ENCODE results near the gene FAM110A. TPM values are rescaled to one million over a fixed set of nuclear protein-coding genes. Genes with fewer than 3 reads are reported as not detected.
"Not testable (repeated sequence)": the region's sequence is repeated elsewhere in the genome, so short reads cannot be mapped to it uniquely, and the experiment has no call there.

Gene FAM110A
- total RNA-seq, 1 donor from 2014 or later: 0.96 TPM

DNA sequence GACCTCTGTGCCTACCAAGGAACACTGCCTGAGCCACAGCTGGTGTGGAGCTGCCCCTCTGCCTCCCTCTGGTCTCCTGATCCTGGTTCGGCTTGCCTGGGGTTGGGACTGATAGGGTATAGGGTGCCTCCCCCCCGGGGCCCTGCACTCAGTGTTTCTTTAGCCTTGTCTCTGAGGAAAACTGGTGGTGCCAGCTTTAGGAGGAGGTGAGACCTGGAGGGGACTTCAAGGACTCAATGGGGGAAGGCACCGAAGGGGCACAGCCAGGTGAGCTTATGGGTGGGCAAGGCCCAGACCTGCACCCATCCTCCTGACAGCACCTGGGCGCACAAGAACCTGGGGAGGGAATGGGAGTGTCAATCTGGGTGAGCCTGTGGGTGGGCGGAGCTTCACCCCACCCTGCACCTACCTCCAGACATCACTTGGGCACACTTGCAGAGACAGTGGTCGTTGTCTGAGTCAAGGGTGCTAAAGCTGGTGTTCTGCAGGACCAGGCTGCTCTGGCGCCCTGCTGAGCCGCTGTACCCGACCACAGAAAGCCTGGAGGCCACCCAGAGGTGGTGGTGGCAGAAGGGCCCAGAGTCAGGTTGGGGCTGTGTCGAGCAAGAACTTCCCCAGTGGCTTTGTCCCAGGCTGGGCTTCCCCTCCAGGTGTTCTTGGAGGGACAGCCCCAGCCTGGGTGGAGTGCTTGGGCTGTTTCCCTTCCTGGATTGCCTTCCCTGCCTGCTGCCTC lies 40.5 kb downstream of the FAM110A start:
- no peak for DNase-seq (ENCODE audit: low spot score)

DNA sequence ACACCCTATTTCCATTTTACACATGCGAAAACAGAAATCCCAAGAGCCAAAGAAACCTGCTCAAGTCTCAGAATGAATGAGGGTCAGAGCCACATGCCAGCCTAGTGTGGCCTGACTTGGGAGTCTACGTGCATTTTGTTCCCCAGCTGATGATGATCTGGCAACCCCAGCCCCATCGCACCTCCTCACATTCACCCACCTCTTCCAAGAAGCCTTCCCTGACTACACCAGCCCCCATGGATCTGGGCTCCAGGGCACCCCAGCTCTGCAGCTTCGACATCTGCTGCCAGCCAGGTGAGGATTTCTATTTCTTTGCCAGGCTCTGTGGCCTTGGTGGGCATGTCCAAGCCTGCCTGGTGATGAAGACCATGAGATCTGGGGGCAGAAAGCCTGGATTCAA lies 41.6 kb downstream of the FAM110A start:
- no peak for DNase-seq (ENCODE audit: low spot score)

DNA sequence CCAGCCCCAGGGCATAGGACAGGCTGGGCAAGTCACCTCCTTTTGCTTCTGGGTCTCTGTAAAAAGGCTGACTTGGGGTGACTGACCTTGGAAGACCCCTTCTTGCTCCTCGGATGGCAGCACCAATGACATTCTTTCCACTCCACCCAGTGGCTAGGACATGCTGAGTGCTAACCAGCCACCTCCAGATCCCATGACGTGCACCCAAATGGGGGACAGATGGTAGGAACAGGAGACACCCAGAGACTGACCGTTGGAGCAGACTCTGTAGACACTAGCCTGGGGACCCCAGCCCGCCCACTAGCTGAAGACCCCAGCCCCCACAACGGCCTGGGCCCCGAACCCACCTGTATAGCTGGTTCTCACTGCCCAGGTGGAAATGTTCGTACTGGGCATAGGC lies 44.3 kb downstream of the FAM110A start:
- no peak for DNase-seq (ENCODE audit: low spot score)

DNA sequence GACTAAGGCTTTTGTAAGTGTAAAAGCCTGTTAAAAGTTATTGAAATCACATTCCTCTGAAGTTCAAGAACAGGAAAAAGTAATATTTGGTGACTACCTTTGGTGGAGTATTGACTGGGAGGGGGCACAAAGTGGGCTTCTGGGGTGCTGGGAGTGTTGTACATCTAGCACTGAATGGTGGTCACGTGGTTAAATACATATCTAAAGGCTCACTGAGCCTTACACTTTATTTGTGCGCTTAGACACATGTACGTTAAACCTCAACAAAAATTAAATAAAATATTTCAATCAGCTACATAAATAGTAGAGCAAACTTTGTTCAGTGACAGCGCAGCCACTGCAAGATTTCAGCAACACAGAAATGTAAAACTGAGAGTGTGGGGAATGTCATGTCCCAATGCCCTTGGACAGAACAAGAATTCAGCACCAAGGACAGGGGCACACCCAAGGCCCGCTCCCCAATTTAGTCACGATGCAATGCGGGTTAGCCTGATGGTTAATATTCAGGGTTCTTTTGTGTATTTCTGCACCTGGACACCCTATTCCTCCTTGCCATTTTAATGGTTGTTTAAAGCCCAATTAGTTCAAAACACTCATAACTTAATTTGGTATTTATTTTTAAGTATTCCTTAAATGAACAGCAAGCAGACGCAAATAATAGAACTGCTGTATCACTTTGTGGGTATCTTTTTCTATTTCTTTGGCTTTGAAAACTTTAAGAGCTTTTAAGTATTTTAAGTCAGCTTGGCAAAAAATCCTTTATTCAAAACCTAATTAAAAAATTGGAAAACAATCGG lies 45.2 kb downstream of the FAM110A start:
- peak; percentile 26 for DNase-seq (ENCODE audit: low spot score)

DNA sequence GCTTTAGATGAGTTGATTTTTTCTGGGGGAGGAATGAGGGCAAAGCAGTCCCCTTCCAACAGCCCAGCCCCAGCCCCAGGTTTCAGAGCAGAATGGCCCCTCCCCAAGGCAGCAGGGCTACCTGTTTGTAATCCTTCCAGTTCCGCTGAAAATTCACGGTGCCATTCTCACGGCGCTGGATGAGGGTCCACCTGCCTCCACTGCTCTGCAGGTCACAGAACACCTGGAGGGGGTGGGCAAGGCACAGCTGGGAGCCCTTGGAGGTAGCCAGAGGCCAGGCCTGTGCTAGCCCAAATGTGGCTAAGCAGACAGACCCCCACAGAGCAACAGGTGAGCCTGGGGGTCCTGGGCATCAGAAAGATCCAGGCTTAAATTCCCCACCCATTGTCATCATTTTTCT lies 46.1 kb downstream of the FAM110A start:
- no peak for DNase-seq (ENCODE audit: low spot score)

DNA sequence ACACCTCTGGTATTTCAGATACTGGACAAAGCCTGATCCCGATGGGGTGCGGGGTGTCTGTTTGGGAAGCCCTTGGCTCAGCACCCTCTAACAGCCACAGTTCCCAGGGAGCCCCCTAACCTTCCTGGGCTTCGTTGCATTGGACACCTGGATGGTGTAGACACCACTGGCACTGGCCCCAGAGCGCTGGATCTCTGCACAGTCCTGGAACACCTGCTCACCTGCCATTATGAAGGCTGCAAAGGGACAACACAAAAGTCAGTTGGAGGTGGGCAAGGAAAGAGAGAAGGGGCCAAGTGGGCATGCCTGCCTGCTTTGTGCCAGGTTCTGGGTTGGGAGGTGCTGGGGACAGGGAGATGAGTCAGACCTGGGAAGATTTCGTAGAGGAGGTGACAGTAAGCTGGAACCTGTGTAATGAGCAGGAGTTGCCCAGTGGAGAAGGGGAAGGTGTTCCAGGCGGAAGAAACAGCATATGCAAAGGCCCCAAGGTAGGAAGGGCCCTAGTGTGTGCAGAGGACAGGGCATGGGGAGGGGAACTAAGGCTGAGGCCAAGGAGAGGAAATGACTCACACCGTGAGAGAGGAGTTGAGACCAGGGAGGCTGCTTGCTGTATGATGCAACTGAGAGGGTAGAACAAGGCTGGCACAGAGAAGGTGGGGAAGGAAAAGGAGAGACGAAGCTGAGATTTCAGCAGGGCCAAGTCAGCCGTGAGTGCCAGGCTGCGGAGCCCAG lies 47.7 kb downstream of the FAM110A start:
- DNase-seq (ENCODE audit: low spot score): no peak

DNA sequence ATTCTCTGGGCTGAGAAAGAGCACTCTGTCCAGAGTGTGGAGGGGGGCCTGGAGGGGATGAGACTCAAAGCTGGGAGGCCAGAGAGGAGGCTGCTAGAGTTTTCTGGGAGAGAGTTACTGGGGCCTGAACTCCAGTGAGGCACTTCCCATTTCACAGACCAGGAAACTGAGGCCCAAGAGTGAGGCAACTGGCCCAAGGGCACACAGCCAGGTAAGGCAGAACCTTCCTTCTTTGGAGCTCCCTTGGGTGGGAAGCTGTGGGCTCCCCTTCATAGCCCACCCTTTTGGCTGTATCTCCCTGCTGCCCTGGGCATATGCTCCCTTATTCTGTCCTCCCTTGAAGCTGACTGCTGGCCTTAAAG lies 48.2 kb downstream of the FAM110A start:
- DNase-seq (ENCODE audit: low spot score): no peak

DNA sequence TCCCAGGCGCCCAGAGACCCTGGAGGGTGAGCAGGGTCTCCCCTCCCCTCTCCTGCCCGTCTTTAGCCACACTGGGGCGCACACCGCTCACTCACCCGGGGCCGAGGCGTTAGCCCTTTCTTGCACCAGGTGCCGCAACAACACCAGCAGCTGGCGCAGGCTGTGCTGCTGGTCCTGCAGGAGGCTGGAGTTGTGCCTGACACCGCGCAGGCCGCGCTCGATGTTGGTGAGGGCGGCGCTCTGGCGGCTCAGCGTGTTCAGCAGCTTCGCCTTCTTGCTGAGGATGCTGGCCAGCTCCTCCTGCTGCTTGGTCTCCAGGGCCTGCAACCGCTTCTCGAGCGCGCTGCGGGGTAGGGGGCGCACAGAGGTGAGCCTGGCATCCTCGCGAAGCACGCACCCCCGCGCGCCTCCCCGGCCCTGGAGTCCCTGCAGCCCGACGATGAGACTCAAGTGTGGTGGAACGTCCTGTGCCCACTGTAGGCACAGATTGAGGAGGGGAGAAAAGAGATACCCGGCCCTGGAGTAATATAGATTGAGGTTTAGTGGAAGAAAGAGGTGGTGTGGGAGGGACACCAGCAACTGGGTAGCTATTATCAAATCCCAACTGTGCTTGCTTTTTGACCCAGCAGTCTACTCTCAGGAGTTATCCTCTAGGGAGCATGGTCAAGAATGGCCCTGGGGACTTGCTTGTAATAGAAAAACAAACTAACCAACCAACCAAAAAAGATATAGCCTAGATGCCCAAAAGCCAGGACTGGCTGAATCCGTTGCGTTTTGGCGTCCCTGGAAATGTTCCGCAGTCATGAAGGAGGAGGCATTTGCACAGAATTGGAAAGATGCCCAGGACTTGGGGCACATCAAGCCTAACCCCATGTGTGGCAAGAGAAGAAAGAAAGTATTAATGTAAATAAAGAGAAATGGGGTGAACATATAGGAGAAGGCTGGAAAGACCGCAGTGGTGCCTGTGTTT lies 51.8 kb downstream of the FAM110A start:
- DNase-seq (ENCODE audit: low spot score): peak; percentile 66

DNA sequence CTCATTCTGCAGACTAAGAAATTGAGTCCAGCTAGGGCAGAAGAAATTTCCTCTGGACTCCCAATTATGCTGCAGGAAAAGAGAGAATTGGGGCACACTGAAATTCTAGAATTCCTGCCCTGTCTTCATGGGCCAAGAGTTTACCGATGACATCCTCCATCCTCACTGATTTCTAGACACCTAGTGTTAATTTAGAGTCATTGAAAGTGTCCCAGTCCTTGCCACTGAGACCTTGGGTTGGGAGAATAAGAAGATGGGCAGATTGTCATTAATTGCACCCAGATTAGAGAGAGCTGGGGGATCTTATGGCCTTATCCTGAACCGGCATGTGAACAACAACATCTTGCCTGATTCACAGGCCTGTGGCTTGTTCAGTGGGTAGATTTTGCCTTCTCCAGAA lies 53.6 kb downstream of the FAM110A start:
- no peak for DNase-seq (ENCODE audit: low spot score)

DNA sequence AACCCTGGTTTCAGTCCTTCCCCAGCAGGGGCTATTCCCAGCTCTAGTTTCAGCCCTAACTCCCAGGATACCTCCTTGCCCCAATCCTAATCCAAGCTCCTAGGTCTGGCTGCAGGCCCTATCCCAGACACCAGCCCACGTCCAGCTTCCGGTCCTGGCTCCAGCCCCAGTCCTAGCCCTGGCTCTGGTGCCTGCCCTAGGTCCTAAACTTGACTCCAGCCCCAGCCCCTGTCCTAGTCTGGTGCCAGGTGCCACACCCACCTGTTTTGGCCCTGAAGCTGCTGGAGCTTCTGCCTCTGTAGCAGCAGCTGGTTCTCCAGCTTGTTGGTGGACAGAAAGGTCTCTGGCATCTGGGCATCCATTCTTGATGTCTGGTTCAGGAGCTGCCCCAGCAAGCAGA lies 54.5 kb downstream of the FAM110A start:
- DNase-seq (ENCODE audit: low spot score): no peak

DNA sequence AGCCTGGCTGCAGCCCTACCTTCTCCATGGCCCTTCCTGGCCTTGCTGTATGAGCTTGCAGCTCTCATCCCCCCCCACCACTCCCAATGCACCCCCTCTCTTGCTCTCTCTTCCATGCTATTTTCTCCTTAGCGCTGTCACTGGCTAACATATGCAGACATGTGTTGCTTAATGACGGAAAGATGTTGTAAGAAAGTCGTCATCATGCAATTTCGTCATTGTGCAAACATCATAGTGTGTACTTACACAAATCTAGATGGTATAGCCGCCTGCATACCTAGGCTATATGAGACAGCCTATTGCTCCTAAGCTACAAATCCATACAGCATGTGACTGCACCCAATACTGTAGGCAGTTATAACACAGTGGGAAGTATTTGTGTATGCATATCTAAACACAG lies 55.6 kb downstream of the FAM110A start:
- no peak for DNase-seq (ENCODE audit: low spot score)

DNA sequence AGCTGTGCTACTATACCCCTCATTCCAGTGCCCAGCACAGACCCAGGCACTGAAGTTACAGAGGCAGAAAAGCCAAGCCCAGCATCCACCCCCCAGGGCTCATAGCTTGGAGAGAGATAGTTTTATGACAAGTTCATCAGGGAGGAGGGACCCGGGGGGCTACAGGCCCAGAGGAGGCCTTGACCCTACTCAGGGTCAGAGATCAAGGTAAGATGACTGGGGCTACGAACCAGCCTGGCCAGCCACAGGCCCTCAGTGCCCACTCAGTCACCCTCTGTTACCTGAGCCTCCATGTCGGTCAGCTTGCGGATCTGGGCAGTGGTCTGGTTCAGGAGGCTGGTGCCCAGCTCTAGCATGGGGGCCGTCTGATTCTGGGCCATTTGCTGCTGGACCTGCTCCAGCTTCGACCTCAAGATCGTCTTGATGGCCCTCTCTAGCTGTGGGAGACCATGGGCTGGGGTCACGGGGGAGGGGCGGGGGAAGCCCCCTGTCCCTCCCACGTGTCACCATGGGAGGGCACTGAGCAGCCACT lies 56.5 kb downstream of the FAM110A start:
- DNase-seq (ENCODE audit: low spot score): no peak

DNA sequence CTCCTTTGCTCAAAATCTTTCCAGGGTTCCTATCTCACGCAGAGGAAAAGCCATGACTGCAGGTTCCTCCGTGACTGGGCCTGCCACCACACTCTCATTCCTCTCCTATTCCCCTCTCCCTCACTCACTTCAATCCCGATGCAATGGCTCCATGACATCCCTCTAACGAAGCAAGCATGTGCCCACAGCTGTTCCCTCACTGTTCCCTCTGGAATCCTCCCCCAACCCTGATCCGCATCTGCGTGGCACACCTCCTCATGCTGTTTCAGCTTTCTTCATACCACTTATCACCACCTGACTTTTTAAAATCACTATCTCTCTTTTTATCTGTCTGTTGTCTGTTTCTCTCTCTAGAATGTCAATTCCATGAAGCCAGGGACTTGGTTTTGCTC lies 57.1 kb downstream of the FAM110A start:
- DNase-seq (ENCODE audit: low spot score): no peak

DNA sequence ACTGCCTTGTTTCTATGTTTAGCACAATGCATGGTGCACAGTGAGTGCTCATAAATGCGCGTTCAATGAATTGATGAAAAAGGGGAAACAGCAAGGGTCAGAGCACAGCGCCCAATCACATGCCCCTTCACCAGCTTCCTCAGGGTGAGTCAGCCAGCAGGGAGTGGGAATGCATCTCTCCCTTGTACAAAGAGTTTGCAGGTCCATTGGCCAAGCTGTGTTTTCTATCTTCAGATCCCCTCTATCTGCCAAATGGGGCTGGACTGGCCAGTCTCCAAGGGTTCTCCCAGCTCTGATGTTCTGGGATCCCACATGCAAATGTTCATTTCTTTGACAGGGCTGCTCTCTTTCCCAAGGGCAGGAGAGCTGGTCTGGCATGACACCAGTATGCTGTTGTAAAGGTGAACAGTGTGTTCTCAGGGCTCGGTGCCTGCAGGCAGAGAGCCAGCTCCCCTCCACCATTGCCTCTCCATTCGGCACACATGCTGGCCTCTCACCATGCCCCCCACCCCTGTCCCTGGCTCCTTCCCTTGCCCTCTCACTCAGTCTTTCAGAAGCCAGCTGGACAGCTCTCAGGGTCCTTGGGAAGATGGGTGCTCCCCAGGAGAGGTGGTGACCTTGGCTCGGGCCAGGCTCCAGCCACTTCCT lies 57.7 kb downstream of the FAM110A start:
- DNase-seq (ENCODE audit: low spot score): peak; percentile 14

DNA sequence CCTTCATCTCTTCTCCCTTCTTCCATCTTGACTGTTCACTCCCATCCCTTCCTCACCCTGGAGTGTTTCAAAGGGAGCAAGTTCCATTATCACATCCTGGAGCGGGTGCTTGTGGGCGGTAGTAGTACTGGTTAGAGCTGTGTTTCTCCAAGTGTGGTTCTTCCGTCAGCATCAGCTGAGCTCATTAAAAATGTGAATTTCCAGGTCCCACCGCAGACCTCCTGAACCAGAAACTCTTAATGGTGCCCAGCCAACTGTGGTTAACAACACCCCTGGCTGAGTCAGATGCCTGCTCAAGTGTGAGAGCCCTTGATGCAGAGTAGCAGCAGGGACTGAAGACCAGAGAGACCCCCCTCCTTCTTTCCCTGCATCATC lies 58.2 kb downstream of the FAM110A start:
- no peak for DNase-seq (ENCODE audit: low spot score)

DNA sequence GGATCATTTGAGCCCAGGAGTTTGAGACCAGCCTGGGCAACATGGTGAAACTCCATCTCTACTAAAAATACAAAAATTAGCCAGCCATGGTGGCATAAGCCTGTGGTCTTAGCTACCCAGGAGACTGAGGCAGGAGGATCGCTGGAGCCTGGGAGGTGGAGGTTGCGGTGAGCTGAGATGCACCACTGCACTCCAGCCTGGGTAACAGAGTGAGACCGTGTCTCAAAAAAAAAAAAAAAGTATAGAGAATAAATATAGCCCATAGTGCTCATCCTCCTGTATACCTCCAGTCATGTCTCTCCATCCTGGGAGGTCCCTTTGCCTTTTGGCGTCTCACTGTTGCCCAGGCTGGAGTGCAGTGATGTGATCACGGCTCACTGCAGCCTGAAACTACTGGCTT lies 58.9 kb downstream of the FAM110A start:
- DNase-seq (ENCODE audit: low spot score): not testable (repeated sequence)

Measured in umbilical cord (tissue), 2 donors.